Neutrophil (primary cell): ENCODE data around the gene TPPP.
"Not testable (repeated sequence)": the region's sequence is repeated elsewhere in the genome, so short reads cannot be mapped to it uniquely, and the experiment has no call there.

Experiments used
- H3K27ac ChIP-seq: fragments of 200-600 bp; sonication (generic); 2 replicates; pipeline ENCODE4 v1.5.1; 2016; ENCODE audit warnings: mild to moderate bottlenecking, moderate library complexity
- H3K27me3 ChIP-seq: fragments of 200-600 bp; sonication (generic); 2 replicates; pipeline ENCODE4 v1.6.0; 2016; ENCODE audit warnings: mild to moderate bottlenecking
- H3K36me3 ChIP-seq: fragments of 200-600 bp; sonication (generic); 2 replicates; pipeline ENCODE4 v1.5.1; 2017
- H3K4me1 ChIP-seq, 2 experiments: fragments of 200-600 bp in 1 of 2; sonication (generic) in 1 of 2; 1 replicate in 1 of 2; 2 replicates in 1 of 2; pipeline versions ENCODE4 v1.5.1 to v1.6.1; 2013 to 2016; ENCODE audit warnings: low read depth in 1 of 2, low read length in 1 of 2, mild to moderate bottlenecking in 1 of 2, moderate library complexity in 1 of 2; ENCODE audit not compliant: control insufficient read depth in 1 of 2, insufficient read depth in 1 of 2
- H3K4me3 ChIP-seq, 2 experiments: fragments of 200-600 bp in 1 of 2; sonication (generic) in 1 of 2; 1 replicate in 1 of 2; 2 replicates in 1 of 2; pipeline ENCODE4 v1.5.1; 2013 to 2016; ENCODE audit warnings: low read depth in 1 of 2, low read length in 1 of 2, mild to moderate bottlenecking in 1 of 2, moderate library complexity in 1 of 2
- H3K9me3 ChIP-seq: fragments of 200-600 bp; sonication (generic); 2 replicates; pipeline ENCODE4 v1.5.1; 2016

The TPPP gene

DNA sequence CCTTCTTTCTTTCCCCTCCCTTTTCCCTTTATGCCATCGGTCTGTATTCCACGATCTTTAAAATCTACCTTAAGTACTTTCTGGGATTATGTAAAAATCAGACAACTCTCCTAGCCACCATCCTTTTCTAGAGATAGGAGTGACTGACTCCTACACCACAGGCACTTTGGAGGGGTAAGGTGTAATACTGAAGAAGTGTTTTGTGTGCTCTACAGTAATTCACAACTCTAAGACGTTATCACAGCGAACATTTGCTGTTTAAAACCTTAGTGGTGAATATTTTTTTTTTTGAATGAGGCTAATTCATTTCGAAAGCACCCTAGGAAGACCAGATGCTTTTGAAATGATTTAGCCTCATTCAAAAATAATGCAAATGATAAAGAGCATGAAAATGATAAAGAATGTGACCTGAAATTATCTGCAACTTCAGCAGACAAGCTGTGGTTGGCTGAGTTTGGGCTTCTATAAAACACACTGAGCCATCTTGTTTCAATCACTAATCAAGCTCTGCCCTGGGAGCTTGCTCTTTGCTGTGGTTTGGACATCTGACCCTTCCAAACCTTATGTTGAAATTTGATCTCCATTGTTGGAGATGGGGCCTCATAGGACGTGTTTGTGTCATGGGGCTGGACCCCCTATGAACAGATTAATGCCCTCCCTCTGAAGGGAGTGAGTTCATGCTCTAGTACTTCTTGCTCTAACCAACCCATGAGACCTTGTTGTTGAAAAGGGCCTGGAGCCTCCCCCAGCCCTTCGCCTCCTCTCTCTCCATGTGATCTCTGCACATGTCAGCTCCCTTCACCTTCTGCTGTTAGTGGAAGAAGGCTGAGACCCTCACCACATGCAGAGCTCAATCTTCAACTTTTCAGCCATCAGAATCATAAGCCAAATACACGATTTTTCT is 21.3 kb upstream of the TPPP start:
- H3K27me3 ChIP-seq = peaks cover 33% of the 10 kb centered on the region
- not testable (repeated sequence) for H3K4me3 ChIP-seq, H3K4me1 ChIP-seq, H3K27ac ChIP-seq, H3K9me3 ChIP-seq, H3K36me3 ChIP-seq

- H3K9me3 ChIP-seq, H3K4me1 ChIP-seq, H3K36me3 ChIP-seq, H3K27ac ChIP-seq, H3K4me3 ChIP-seq: not testable (repeated sequence)
- peaks cover 37% of the 10 kb centered on the region for H3K27me3 ChIP-seq
Observed at GRCh38 chr5:713686-714085, 20.5 kb upstream of the TPPP start.

DNA sequence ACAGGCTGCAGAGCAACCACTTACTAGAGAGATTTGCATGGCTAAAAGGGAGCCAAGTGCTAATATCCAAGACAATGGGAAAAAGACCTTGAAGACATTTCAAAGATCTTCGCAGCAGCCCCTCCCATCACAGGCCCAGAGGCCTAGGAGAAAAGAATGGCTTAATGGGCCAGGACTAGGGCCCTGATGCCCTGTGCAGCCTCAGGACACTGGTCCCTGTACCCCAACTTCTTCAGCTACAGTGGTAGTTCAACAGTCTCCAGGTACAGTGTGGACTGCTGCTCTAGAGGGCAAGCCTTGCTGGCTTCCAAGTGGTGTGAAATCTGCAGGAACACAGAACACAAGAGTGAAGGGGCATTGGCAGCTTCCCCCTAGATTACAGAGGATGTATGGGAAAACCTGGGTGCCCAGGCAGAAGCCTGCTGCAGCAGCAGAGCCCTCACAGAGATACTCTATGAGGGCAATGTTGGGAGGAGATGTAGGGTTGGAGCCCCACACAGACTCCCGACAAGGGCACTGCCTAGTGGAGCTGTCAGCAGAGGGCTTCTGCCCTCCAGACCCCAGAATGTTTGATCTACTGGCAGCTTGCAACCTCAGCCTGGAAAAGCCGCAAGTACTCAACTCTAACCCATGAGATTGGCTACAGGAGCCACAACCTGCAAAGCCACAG is 15.8 kb upstream of the TPPP start:
- H3K36me3 ChIP-seq, H3K9me3 ChIP-seq, H3K27ac ChIP-seq, H3K4me3 ChIP-seq: not testable (repeated sequence)
- Histone ChIP-seq H3K4me1 (peaks cover 5 to 16% of the 10 kb centered on the region in 2 experiments), H3K27me3 (peaks cover 46% of the 10 kb centered on the region)

DNA sequence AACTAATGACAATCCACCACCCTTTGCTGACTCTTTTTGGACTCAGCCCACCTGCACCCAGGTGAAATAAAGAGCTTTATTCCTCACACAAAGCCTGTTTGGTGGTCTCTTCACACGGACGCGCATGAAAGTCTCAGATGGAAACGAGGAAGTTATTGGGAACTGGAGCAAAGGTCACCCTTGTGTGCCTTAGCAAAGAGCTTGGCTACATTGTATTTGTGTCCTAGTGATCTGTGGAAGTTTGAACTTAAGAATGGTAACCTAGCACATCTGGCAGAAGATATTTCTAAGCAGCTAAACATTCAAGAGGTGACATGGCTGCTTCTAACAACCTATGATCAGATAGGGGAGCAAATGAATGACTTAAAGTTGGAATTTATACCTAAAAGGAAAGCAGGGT is 15.2 kb upstream of the TPPP start:
- not testable (repeated sequence) for H3K27ac ChIP-seq, H3K9me3 ChIP-seq, H3K36me3 ChIP-seq, H3K4me3 ChIP-seq
- Histone ChIP-seq H3K27me3 (peaks cover 50% of the 10 kb centered on the region), H3K4me1 (peaks cover 5 to 16% of the 10 kb centered on the region in 2 experiments)

GRCh38 chr5:706127-706526 is 13.0 kb upstream of the TPPP start:
- Histone ChIP-seq H3K27ac (peak overlapping the region; percentile 53), H3K4me3 (peak overlapping the region in 1 of 2 experiments; percentile 35), H3K27me3 (peaks cover 60% of the 10 kb centered on the region), H3K4me1 (peaks cover 5 to 16% of the 10 kb centered on the region in 2 experiments)
- H3K9me3 ChIP-seq, H3K36me3 ChIP-seq: not testable (repeated sequence)

DNA sequence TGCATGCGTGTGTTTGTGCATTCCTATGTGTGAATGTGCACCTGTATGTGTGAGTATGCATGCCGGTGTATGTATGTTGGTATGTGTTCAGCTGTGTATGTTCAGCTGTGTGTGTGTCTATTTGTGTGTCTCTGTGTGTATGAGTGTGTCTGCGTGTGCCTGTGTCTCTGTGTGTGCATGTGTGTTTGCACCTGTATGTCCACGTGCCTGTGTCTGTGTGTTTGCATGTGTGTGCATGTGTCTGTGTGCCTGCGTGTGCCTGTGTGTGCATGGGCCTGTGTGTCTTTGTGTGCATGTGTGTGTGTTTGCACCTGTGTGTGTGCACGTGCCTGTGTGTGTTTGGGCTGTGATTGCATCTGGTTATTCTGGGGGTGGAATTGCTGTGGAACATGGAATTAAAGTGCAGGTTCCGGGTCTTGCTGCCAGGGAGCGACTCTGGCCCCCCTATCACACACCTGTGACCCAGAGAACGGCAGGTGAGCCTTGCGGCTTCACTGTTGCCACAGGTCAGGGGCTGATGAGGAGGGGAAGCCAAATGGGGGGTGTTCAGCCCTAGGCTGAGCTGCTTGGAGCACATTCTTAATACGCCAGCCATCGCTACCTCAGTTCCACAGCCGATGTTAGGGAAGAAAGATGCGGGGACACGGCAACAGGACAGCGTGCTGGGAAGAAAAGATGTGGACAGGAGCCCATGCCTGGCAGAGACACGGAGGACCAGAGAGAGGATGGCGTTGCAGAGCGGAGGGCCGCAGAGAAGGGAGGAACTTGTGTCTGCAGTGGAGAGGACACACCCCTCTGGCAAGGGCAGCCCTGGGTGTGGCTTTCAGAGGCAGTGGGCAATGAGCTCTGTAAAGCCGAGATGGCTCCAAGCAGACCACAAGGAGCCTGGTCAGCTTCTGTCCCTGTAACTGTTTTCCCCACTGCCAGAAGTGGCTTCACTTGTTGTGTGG is 3.9 kb upstream of the TPPP start:
- not testable (repeated sequence) for H3K9me3 ChIP-seq, H3K4me3 ChIP-seq, H3K27ac ChIP-seq, H3K4me1 ChIP-seq, H3K36me3 ChIP-seq
- peaks cover 66% of the 10 kb centered on the region for H3K27me3 ChIP-seq

GRCh38 chr5:696191-696590 is 3.0 kb upstream of the TPPP start:
- not testable (repeated sequence) for H3K9me3 ChIP-seq, H3K4me3 ChIP-seq, H3K4me1 ChIP-seq, H3K27ac ChIP-seq, H3K36me3 ChIP-seq
- peaks cover 64% of the 10 kb centered on the region for H3K27me3 ChIP-seq

GRCh38 chr5:695475-695874 is 2.3 kb upstream of the TPPP start:
- H3K4me3 ChIP-seq, H3K36me3 ChIP-seq, H3K4me1 ChIP-seq, H3K27ac ChIP-seq, H3K9me3 ChIP-seq: not testable (repeated sequence)
- peaks cover 58% of the 10 kb centered on the region for H3K27me3 ChIP-seq

- not testable (repeated sequence) for H3K36me3 ChIP-seq, H3K4me1 ChIP-seq
Observed at GRCh38 chr5:694042-694431, 885 bp upstream of the TPPP start.

DNA sequence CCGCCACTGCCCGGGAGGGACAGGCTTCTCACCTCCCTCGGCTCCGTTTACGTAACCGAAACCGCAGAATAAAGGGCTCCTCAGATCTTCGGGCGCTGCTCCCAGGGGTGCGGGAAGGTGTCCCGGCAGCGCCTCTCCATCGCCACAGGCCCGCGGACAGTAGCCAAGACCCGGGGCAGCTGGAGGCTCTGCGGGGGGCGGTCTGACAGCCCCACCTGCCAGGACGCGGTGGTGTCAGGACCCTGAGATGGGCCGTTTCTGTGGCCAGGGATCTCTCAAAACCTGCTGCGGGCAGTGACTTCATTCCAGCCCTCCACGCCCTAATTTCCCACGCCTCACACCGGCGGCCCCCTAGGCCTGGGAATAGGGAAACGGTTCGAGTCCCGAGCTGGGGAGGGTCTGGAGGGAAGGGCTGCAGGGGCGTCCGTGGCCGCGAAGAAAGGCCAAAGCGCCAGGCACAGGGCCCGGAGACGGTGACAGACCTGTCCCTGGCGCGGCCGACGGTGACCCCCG is 567 bp downstream of the TPPP start:
- H3K36me3 ChIP-seq, H3K27ac ChIP-seq, H3K4me1 ChIP-seq, H3K9me3 ChIP-seq: not testable (repeated sequence)
- Histone ChIP-seq H3K27me3 (peaks cover 36% of the 10 kb centered on the region), H3K4me3 (peak overlapping the region; percentile 34 to 56)

More at GRCh38 chr5:694042-694431, 885 bp upstream of the TPPP start:
- not testable (repeated sequence) for H3K9me3 ChIP-seq, H3K27ac ChIP-seq
- Histone ChIP-seq H3K27me3 (peaks cover 47% of the 10 kb centered on the region), H3K4me3 (peak overlapping the region in 1 of 2 experiments; percentile 57)
